K562 (cell line): ENCODE data around the gene SPATA25.

Experiments used
- EZH2 ChIP-seq: IDR thresholded peaks from 2 replicates; pipeline ENCODE4 v1.6.1; 2012; ENCODE audit warnings: low read depth, mild to moderate bottlenecking, inconsistent platforms, low read length, borderline replicate concordance
- MYC ChIP-seq, 2 experiments: fragments of 250-450 bp in 1 of 2; sonication (Bioruptor Pico) in 1 of 2; IDR thresholded peaks; 2 replicates each; pipeline versions ENCODE4 v1.5.1 to v1.6.1; 2012 to 2021; ENCODE audit warnings: low read depth in 2 of 2, borderline replicate concordance in 1 of 2, improper control_type of control experiment in 1 of 2, low read length in 1 of 2, mild to moderate bottlenecking in 1 of 2, moderate library complexity in 1 of 2
- POLR2A ChIP-seq: fragments of 450-650 bp; conservative IDR thresholded peaks from 2 replicates; pipeline ENCODE4 v1.6.1; 2016
- RAD21 ChIP-seq, 2 experiments: fragments of 250-450 bp in 1 of 2; fragments of 450-650 bp in 1 of 2; sonication (Bioruptor Pico) in 1 of 2; formaldehyde crosslinking in 1 of 2; IDR thresholded peaks in 1 of 2; conservative IDR thresholded peaks in 1 of 2; 2 replicates each; pipeline versions ENCODE4 v1.4.0 to v1.8.0; 2020 to 2022; ENCODE audit warnings: mild to moderate bottlenecking in 2 of 2, moderate library complexity in 1 of 2
- TCF7 ChIP-seq: sonication (generic); IDR thresholded peaks from 2 replicates; pipeline ENCODE4 v1.6.1; 2016; ENCODE audit warnings: antibody characterized with exemption, borderline replicate concordance
- TGIF2 ChIP-seq: sonication (generic); formaldehyde crosslinking; IDR thresholded peaks from 2 replicates; pipeline ENCODE4 v1.8.1; 2022; ENCODE audit warnings: mild to moderate bottlenecking, missing genetic modification reagents, moderate library complexity
- ZFP1 ChIP-seq: fragments of 450-650 bp; formaldehyde crosslinking; IDR thresholded peaks from 2 replicates; pipeline ENCODE4 v1.4.0; 2020; ENCODE audit warnings: mild to moderate bottlenecking, mixed read lengths
- ZNF584 ChIP-seq: fragments of 200-800 bp; sonication (Bioruptor generic); IDR thresholded peaks from 2 replicates; pipeline ENCODE4 v1.6.1; 2016; ENCODE audit warnings: low read depth, mild to moderate bottlenecking, missing genetic modification characterization, missing compliant biosample characterization
- ZNF766 ChIP-seq: fragments of 200-800 bp; sonication (Bioruptor generic); conservative IDR thresholded peaks from 2 replicates; pipeline ENCODE4 v1.6.1; 2016; ENCODE audit warnings: missing genetic modification characterization, missing compliant biosample characterization
- TF ChIP-seq, protein P1 (sequence below): sonication (generic); formaldehyde crosslinking; IDR thresholded peaks from 2 replicates; pipeline ENCODE4 v1.4.0; 2020; ENCODE audit warnings: mild to moderate bottlenecking, missing genetic modification reagents
- TF ChIP-seq, protein P2 (sequence below): sonication (generic); formaldehyde crosslinking; IDR thresholded peaks from 2 replicates; pipeline ENCODE4 v1.8.1; 2023; ENCODE audit warnings: mild to moderate bottlenecking, missing genetic modification reagents
- TF ChIP-seq, protein P3 (sequence below): fragments of 150-350 bp; IDR thresholded peaks from 2 replicates; pipeline ENCODE4 v1.6.1; 2014; ENCODE audit warnings: low read depth, mild to moderate bottlenecking, low read length, borderline replicate concordance

GRCh38 chr20:45878076-45878761 lies 9.2 kb downstream of the SPATA25 start:
- TF ChIP-seq EZH2 (no peak), MYC (IDR thresholded peaks at IDR 0.05; ENCODE audit: low read depth, low read length) (no peak), MYC (CRISPR knock-in tag; IDR thresholded peaks at IDR 0.05; ENCODE audit: borderline replicate concordance, low read depth) (no peak), RAD21 (CRISPR knock-in tag; conservative IDR thresholded peaks at IDR 0.05 in 1 of 2, IDR thresholded peaks at IDR 0.05 in 1 of 2) (no peak), POLR2A (no peak), TCF7 (no peak), ZFP1 (CRISPR knock-in tag) (no peak), ZNF766 (CRISPR knock-in tag) (no peak), TGIF2 (CRISPR knock-in tag) (no peak), ZNF584 (no peak)
- TF ChIP-seq, protein P1, sequence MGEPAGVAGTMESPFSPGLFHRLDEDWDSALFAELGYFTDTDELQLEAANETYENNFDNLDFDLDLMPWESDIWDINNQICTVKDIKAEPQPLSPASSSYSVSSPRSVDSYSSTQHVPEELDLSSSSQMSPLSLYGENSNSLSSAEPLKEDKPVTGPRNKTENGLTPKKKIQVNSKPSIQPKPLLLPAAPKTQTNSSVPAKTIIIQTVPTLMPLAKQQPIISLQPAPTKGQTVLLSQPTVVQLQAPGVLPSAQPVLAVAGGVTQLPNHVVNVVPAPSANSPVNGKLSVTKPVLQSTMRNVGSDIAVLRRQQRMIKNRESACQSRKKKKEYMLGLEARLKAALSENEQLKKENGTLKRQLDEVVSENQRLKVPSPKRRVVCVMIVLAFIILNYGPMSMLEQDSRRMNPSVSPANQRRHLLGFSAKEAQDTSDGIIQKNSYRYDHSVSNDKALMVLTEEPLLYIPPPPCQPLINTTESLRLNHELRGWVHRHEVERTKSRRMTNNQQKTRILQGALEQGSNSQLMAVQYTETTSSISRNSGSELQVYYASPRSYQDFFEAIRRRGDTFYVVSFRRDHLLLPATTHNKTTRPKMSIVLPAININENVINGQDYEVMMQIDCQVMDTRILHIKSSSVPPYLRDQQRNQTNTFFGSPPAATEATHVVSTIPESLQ (CRISPR knock-in tag), result no peak
- TF ChIP-seq, protein P2, sequence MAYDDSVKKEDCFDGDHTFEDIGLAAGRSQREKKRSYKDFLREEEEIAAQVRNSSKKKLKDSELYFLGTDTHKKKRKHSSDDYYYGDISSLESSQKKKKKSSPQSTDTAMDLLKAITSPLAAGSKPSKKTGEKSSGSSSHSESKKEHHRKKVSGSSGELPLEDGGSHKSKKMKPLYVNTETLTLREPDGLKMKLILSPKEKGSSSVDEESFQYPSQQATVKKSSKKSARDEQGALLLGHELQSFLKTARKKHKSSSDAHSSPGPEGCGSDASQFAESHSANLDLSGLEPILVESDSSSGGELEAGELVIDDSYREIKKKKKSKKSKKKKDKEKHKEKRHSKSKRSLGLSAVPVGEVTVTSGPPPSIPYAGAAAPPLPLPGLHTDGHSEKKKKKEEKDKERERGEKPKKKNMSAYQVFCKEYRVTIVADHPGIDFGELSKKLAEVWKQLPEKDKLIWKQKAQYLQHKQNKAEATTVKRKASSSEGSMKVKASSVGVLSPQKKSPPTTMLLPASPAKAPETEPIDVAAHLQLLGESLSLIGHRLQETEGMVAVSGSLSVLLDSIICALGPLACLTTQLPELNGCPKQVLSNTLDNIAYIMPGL, result no peak
- TF ChIP-seq, protein P3, sequence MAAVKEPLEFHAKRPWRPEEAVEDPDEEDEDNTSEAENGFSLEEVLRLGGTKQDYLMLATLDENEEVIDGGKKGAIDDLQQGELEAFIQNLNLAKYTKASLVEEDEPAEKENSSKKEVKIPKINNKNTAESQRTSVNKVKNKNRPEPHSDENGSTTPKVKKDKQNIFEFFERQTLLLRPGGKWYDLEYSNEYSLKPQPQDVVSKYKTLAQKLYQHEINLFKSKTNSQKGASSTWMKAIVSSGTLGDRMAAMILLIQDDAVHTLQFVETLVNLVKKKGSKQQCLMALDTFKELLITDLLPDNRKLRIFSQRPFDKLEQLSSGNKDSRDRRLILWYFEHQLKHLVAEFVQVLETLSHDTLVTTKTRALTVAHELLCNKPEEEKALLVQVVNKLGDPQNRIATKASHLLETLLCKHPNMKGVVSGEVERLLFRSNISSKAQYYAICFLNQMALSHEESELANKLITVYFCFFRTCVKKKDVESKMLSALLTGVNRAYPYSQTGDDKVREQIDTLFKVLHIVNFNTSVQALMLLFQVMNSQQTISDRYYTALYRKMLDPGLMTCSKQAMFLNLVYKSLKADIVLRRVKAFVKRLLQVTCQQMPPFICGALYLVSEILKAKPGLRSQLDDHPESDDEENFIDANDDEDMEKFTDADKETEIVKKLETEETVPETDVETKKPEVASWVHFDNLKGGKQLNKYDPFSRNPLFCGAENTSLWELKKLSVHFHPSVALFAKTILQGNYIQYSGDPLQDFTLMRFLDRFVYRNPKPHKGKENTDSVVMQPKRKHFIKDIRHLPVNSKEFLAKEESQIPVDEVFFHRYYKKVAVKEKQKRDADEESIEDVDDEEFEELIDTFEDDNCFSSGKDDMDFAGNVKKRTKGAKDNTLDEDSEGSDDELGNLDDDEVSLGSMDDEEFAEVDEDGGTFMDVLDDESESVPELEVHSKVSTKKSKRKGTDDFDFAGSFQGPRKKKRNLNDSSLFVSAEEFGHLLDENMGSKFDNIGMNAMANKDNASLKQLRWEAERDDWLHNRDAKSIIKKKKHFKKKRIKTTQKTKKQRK, result no peak
